Stimulated activated CD4-positive, alpha-beta T cell treated with anti-CD3 and anti-CD28 coated beads, Interleukin-15, amount 100 ng/mL, for 24 hours (primary cell): ENCODE measurements around the gene NUTM2A.
"Not testable (repeated sequence)": the region's sequence is repeated elsewhere in the genome, so short reads cannot be mapped to it uniquely, and the experiment has no call there.

ENCODE experiments used
- DNase-seq: peaks from one replicate; pipeline ENCODE4 v3.0.0-alpha.2; 2020

The NUTM2A gene

GRCh38 chr10:87280749-87281392, 55.6 kb downstream of the NUTM2A start:
- not testable (repeated sequence) for DNase-seq
